Measurements from ENCODE around the gene PDGFD.

- no peak for TF ChIP-seq CTCF (optimal IDR thresholded peaks at IDR 0.05 in 1 of 3, IDR thresholded peaks at IDR 0.05 in 1 of 3, conservative IDR thresholded peaks at IDR 0.05 in 1 of 3; ENCODE audit: extremely low read depth in 1 of 3, insufficient read depth in 2 of 3, low read length in 3 of 3)
- no peak for TF ChIP-seq EZH2 (IDR thresholded peaks at IDR 0.05; ENCODE audit: low read length)
Observed at GRCh38 chr11:103889679-103890078, 274.3 kb downstream of the PDGFD start.
